ENCODE data around the gene POP5.

DNA sequence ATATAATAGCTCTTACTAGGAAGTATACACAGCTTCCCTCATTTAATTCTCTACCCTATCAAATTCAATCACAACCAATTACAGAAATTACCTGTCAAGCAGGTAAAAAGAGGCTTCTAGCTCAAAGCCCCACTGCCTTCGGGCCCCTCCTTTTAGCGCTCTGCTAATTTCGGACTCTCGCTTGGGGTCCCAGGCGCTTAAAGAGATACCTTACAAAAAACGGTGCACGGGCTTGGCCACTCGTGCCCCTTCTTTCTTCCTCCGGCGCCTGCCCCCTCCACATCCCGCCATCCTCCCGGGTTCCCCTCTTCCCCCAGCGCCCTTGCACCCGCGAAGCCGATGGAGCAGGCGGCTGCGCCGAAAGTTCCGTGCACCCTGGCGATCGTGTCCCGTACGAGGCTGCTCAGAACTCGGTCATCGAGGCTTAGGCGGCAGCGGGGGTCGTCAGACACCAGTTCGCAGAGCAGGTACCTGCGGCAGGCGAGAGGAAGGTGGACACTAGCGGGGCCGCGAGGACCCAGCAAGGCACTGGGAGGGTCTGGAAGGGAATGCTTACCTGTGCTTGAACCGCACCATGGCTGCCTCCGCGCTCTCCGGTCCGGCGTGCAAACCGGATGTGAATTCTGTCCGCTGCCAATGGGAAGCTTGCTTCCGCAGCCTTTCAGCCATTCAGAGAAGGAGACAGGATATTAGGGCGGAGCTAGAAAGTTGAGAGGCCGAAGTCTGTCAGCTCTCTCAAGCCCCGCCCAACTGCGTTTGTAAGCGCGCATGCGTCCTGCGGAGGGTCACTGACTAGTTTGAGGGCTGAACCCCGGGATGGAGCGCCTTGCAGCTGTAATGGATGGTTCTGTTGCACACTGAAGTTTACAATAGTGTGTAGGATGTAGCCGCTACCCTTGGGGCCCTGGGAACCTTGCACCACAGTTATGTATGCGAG, at the start of gene POP5:
- TF ChIP-seq GATA2 (IDR thresholded peaks at IDR 0.05; ENCODE audit: low read depth, low read length) = no peak
- no peak for TF ChIP-seq GATA3 (IDR thresholded peaks at IDR 0.05; ENCODE audit: low read depth, low read length)
